B cell (primary cell): ENCODE data around the gene RERE. TPM values are rescaled to one million over a fixed set of nuclear protein-coding genes. Genes with fewer than 3 reads are reported as not detected.
"Not testable (repeated sequence)": the region's sequence is repeated elsewhere in the genome, so short reads cannot be mapped to it uniquely, and the experiment has no call there.

Source experiments
- ATAC-seq: fragments of 200-7000 bp; cut with Tn5 transposase; one replicate; pipeline ENCODE4 v1.10.0; 2021; ENCODE audit warnings: low read depth, mild to moderate bottlenecking, moderate number of reproducible peaks, moderate library complexity
- CTCF ChIA-PET: fragments of 350-600 bp; sonication (Branson Sonifier 250); formaldehyde crosslinking; loops from one replicate; lab custom pipeline; 2021; ENCODE audit warnings: antibody characterized with exemption, inconsistent platforms; lab: Charles Lee
- POLR2A ChIA-PET: fragments of 350-600 bp; sonication (Branson Sonifier 250); formaldehyde crosslinking; loops from one replicate; lab custom pipeline; 2021; ENCODE audit warnings: antibody characterized with exemption; lab: Charles Lee
- DNase-seq: peaks from one replicate; pipeline ENCODE4 v3.0.0; 2013
- H2AFZ ChIP-seq: 2 replicates; pipeline ENCODE4 v1.6.1; 2012; ENCODE audit warnings: mild to moderate bottlenecking, low read depth, low read length; ENCODE audit not compliant: insufficient read depth, poor library complexity, severe bottlenecking
- H3K27ac ChIP-seq, 2 donors: 1 replicate in 1 of 2; 2 replicates in 1 of 2; pipeline ENCODE4 v1.5.1; 2012 to 2013; ENCODE audit warnings: low read length in 2 of 2, mild to moderate bottlenecking in 2 of 2, moderate library complexity in 1 of 2
- H3K27me3 ChIP-seq, 4 experiments: fragments of 200-600 bp in 1 of 4; sonication (generic) in 1 of 4; replicated peaks in 1 of 4; 1 replicate in 2 of 4; 2 replicates in 2 of 4; pipeline versions ENCODE4 v1.6.1 to v1.7.0; 2013 to 2016; ENCODE audit warnings: low read length in 3 of 4, mild to moderate bottlenecking in 2 of 4, mixed read lengths in 1 of 4, moderate library complexity in 1 of 4; ENCODE audit not compliant: insufficient read depth in 4 of 4, control insufficient read depth in 3 of 4; ENCODE audit errors: control extremely low read depth in 1 of 4
- H3K36me3 ChIP-seq, 2 experiments: replicated peaks in 1 of 2; 1 replicate in 1 of 2; 2 replicates in 1 of 2; pipeline versions ENCODE4 v1.6.1 to v1.7.1; 2013; ENCODE audit warnings: low read length in 1 of 2; ENCODE audit not compliant: insufficient read depth in 2 of 2, control insufficient read depth in 1 of 2; ENCODE audit errors: control extremely low read depth in 1 of 2, extremely low read depth in 1 of 2
- H3K4me1 ChIP-seq, 2 donors: fragments of 200-600 bp in 1 of 2; sonication (generic) in 1 of 2; 1 replicate in 1 of 2; 2 replicates in 1 of 2; pipeline versions ENCODE4 v1.5.1 to v1.6.1; 2013 to 2017; ENCODE audit warnings: low read length in 2 of 2; ENCODE audit not compliant: control insufficient read depth in 2 of 2, insufficient read depth in 2 of 2
- H3K4me2 ChIP-seq: replicated peaks from 2 replicates; pipeline ENCODE3; 2012; ENCODE audit warnings: mild to moderate bottlenecking, low read depth, low read length; ENCODE audit not compliant: poor library complexity, severe bottlenecking
- H3K4me3 ChIP-seq, 5 experiments: fragments of 200-600 bp in 1 of 5; sonication (generic) in 1 of 5; 1 replicate in 3 of 5; 2 replicates in 2 of 5; pipeline versions ENCODE4 v1.5.1 to v1.7.0; 2011 to 2016; ENCODE audit warnings: low read length in 4 of 5, mild to moderate bottlenecking in 4 of 5, low read depth in 2 of 5, control low read depth in 1 of 5, moderate library complexity in 1 of 5; ENCODE audit not compliant: insufficient read depth in 1 of 5; ENCODE audit errors: control extremely low read depth in 1 of 5, extremely low read depth in 1 of 5
- H3K79me2 ChIP-seq: fragments of 200-600 bp; sonication (generic); one replicate; pipeline ENCODE4 v1.6.0; 2016; ENCODE audit warnings: low read length; ENCODE audit not compliant: control insufficient read depth, insufficient read depth
- H3K9ac ChIP-seq: fragments of 200-600 bp; sonication (generic); 2 replicates; pipeline ENCODE4 v1.6.1; 2017; ENCODE audit warnings: mild to moderate bottlenecking, low read length, moderate library complexity
- H3K9me3 ChIP-seq, 3 donors: one replicate each; pipeline versions ENCODE4 v1.6.1 to v1.7.1; 2013; ENCODE audit warnings: low read length in 2 of 3; ENCODE audit not compliant: control insufficient read depth in 2 of 3, insufficient read depth in 1 of 3; ENCODE audit errors: control extremely low read depth in 1 of 3
- H4K20me1 ChIP-seq: 2 replicates; pipeline ENCODE4 v1.6.0; 2012; ENCODE audit warnings: mild to moderate bottlenecking, low read length; ENCODE audit not compliant: insufficient read depth, control insufficient read depth, poor library complexity, severe bottlenecking
- H3K27ac Mint-ChIP-seq: one replicate; pipeline ENCODE4 v1.8.0; 2021; ENCODE audit warnings: mixed read lengths
- H3K27me3 Mint-ChIP-seq: one replicate; pipeline ENCODE4 v1.8.0; 2021; ENCODE audit warnings: mixed read lengths
- H3K4me1 Mint-ChIP-seq: one replicate; pipeline ENCODE4 v1.8.0; 2021; ENCODE audit warnings: mixed read lengths
- H3K4me3 Mint-ChIP-seq: one replicate; pipeline ENCODE4 v1.8.0; 2021; ENCODE audit warnings: mixed read lengths
- H3K9me3 Mint-ChIP-seq: one replicate; pipeline ENCODE4 v1.8.0; 2022; ENCODE audit warnings: mixed read lengths; ENCODE audit not compliant: insufficient read depth
- EZH2 ChIP-seq: IDR thresholded peaks from 2 replicates; pipeline ENCODE4 v1.6.1; 2012; ENCODE audit warnings: borderline replicate concordance, low read depth, mild to moderate bottlenecking, moderate library complexity, low read length; ENCODE audit not compliant: insufficient read depth, poor library complexity, severe bottlenecking
- WGBS: methylation state at CpG from one replicate; pipeline ENCODE4 v1.1.5; 2013; ENCODE audit warnings: missing lambda C conversion rate; ENCODE audit not compliant: insufficient coverage; 5-methylcytosine and 5-hydroxymethylcytosine counted together
- intact Hi-C: fragments of 100-400 bp; cut with micrococcal nuclease; formaldehyde crosslinking; loops from one replicate; pipeline ENCODE4 v1.10.0; 2022
- polyA plus RNA-seq: library from polyadenylated mRNA; depleted of rRNA; stranded (reverse); fragments of >200 nt; gene quantifications from 2 replicates; pipeline ENCODE4 v1.2.3, GENCODE V29; 2012
- total RNA-seq, 2 donors: library from RNA; stranded (reverse); fragments of 120-200 nt in 1 of 2; gene quantifications; 1 replicate in 1 of 2; 2 replicates in 1 of 2; pipeline versions ENCODE4 v1.2.3 to v1.2.4, GENCODE V29; 2013 to 2022
- TF ChIP-seq, protein P1 (sequence below): fragments of 200-600 bp; IDR thresholded peaks from one replicate; pipeline ENCODE4 v1.8.0; 2022; ENCODE audit warnings: antibody characterized with exemption, mild to moderate bottlenecking

Gene RERE
- total and polyA plus RNA-seq, 2 donors (not counting 1 experiment from before 2014, with no cell fraction given), result 27.3 to 132 TPM

DNA sequence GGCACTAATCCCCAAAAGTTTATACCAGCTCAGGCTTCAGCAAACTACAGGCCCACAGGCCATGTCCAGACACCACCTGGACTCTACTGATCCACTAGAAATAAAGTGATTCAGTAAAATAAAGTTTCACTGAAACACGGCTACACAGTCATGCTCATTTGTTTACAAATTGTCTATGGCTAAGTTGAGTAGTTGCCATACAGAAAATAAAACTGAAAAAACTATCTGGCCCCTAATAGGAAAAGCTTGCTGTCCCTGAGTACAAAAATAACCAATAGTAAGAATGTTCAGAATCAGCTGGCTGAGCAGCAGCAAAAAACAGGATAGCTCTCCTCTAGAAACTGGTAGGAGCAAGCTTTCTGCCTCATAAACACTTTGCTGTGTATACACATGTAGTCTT lies 221.5 kb downstream of the RERE start:
- TF ChIP-seq, protein P1, sequence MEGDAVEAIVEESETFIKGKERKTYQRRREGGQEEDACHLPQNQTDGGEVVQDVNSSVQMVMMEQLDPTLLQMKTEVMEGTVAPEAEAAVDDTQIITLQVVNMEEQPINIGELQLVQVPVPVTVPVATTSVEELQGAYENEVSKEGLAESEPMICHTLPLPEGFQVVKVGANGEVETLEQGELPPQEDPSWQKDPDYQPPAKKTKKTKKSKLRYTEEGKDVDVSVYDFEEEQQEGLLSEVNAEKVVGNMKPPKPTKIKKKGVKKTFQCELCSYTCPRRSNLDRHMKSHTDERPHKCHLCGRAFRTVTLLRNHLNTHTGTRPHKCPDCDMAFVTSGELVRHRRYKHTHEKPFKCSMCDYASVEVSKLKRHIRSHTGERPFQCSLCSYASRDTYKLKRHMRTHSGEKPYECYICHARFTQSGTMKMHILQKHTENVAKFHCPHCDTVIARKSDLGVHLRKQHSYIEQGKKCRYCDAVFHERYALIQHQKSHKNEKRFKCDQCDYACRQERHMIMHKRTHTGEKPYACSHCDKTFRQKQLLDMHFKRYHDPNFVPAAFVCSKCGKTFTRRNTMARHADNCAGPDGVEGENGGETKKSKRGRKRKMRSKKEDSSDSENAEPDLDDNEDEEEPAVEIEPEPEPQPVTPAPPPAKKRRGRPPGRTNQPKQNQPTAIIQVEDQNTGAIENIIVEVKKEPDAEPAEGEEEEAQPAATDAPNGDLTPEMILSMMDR, result no peak
- TF ChIP-seq EZH2, result no peak
- ChIA-PET POLR2A (no interaction called here), CTCF (interaction anchor here (0.6 to 1.4 kb wide), 4 partner anchors 8 to 55 kb away, joined by 3 to 7 read pairs (median 4); no protein-coding TSS in a partner anchor)
- no peak for ATAC-seq
- no peak overlapping the region for H3K4me2 ChIP-seq
- no peak overlapping the region for H3K9ac ChIP-seq
- peaks cover 0 to 8% of the 10 kb centered on the region in 2 experiments for H3K36me3 ChIP-seq
- peaks cover 18% of the 10 kb centered on the region for H4K20me1 ChIP-seq
- H3K79me2 ChIP-seq, result peaks cover 79% of the 10 kb centered on the region
- no peak overlapping the region for H2AFZ ChIP-seq
- Mint-ChIP-seq H3K4me1 (peaks cover 23% of the 10 kb centered on the region), H3K27ac (no peak overlapping the region), H3K4me3 (no peak overlapping the region), H3K27me3 (no peaks in the 10 kb centered on the region), H3K9me3 (no peaks in the 10 kb centered on the region)
- H3K27me3 ChIP-seq, result no peaks in the 10 kb centered on the region
- no peak overlapping the region for H3K4me3 ChIP-seq
- intact Hi-C loops, result no loop called here
- peaks cover 0 to 5% (median 0%) of the 10 kb centered on the region in 3 donors for H3K9me3 ChIP-seq
- H3K27ac ChIP-seq, result peak overlapping the region in 1 of 2 donors; percentile 22
- DNase-seq, result no peak
- no CpG with 5 or more reads among the region's 1 CpG for WGBS
- peaks cover 7 to 9% of the 10 kb centered on the region in 2 donors for H3K4me1 ChIP-seq

DNA sequence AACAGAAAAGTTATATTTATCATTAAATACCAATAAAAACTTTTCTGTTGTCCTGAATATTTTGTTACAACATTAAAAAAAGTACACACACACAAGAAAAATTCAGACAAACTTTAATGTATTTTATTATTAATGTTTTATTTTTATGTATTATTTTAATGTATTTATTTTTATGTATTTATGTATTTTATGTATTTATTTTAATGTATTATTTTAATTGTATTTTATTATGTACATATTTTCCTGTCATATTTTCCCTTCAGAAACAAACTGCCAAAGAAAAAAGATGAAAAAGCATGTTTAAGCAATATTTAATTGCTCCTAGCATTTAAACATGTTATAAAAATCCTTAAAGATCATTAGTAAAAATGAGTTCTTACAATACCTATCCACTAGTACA lies 222.1 kb downstream of the RERE start:
- Histone ChIP-seq H3K27ac (no peak overlapping the region), H3K4me1 (peaks cover 7 to 9% of the 10 kb centered on the region in 2 donors), H3K4me3 (no peak overlapping the region), H3K27me3 (no peaks in the 10 kb centered on the region), H2AFZ (no peak overlapping the region), H3K9ac (no peak overlapping the region), H3K79me2 (peaks cover 75% of the 10 kb centered on the region), H3K9me3 (peaks cover 0 to 5% (median 0%) of the 10 kb centered on the region in 3 donors), H3K4me2 (no peak overlapping the region), H3K36me3 (peaks cover 0 to 8% of the 10 kb centered on the region in 2 experiments), H4K20me1 (peaks cover 18% of the 10 kb centered on the region)
- ChIA-PET POLR2A (interaction anchor here (0.6 kb wide), 1 partner anchor 167 kb away, joined by 3 read pairs; no protein-coding TSS in a partner anchor), CTCF (interaction anchor here (1.4 kb wide), 1 partner anchor 34 kb away, joined by 4 read pairs; no protein-coding TSS in a partner anchor)
- intact Hi-C loops, result no loop called here
- H3K27me3 Mint-ChIP-seq, result no peaks in the 10 kb centered on the region
- ATAC-seq (no peak), DNase-seq (no peak)
- TF ChIP-seq EZH2, result no peak
- TF ChIP-seq, protein P1, result no peak
- H3K4me3 Mint-ChIP-seq, result no peak overlapping the region
- H3K4me1 Mint-ChIP-seq, result peaks cover 27% of the 10 kb centered on the region
- H3K27ac Mint-ChIP-seq, result no peak overlapping the region
- H3K9me3 Mint-ChIP-seq, result no peaks in the 10 kb centered on the region

DNA sequence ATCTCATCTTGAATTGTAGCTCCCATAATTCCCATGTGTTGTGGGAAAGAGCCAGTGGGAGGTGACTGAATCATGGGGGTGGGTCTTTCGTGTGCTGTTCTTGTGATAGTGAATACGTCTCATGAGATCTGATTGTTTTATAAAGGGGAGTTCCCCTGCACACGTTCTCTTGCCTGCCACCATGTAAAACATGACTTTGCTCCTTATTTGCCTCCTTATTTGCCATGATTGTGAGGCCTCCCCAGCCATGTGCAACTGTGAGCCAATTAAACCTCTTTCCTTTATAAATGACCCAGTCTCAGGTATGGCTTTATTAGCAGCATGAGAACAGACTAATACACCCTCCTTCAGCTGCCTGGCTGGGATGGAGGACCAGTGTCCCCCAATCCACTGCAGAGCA lies 224.1 kb downstream of the RERE start:
- ATAC-seq, DNase-seq, H4K20me1 ChIP-seq, H3K27ac ChIP-seq, H3K4me2 ChIP-seq, H3K4me1 ChIP-seq, H3K27ac Mint-ChIP-seq, H3K27me3 Mint-ChIP-seq, H3K9ac ChIP-seq, POLR2A ChIA-PET, H3K9me3 ChIP-seq, intact Hi-C loops, H3K27me3 ChIP-seq, H3K4me3 ChIP-seq, H2AFZ ChIP-seq, H3K4me3 Mint-ChIP-seq, H3K9me3 Mint-ChIP-seq: not testable (repeated sequence)
- Histone ChIP-seq H3K79me2 (peaks cover 55% of the 10 kb centered on the region), H3K36me3 (peaks cover 0 to 12% of the 10 kb centered on the region in 2 experiments)
- peaks cover 34% of the 10 kb centered on the region for H3K4me1 Mint-ChIP-seq
- 100% methylated on average over 1 of the region's 3 CpGs for whole genome bisulfite sequencing
- CTCF ChIA-PET, result interaction anchor here (1.0 kb wide), 1 partner anchor 32 kb away, joined by 3 read pairs; no protein-coding TSS in a partner anchor
